NCI-H187 (cell line): Measurements from ENCODE around the gene LHFPL6.

Source experiments
- DNase-seq, 2 experiments: peaks; one replicate each; lab custom pipeline; 2025; lab: John Stamatoyannopoulos, UW

The LHFPL6 gene

GRCh38 chr13:39590466-39591036 lies 12.4 kb downstream of the LHFPL6 start:
- DNase-seq, result no peak

DNA sequence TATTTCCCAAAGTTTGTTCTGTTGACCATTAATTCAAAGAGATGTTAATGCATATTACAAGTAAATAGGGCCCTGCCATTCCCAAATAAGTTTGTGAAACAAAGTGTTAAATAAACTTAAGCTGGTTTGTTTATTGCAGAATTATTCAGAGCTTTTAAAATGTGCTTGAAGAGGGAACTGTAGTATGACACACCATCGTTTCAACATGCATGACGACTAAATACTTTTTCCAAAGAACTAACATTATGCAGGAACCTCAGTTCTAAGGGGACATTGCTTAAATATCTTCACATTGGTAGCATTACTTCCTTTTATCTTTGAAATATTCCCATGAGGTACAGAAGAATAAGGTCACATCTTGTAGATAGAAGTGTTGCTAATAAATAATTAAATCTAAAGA lies 14.6 kb downstream of the LHFPL6 start:
- no peak for DNase-seq

- DNase-seq, result no peak
Measured at GRCh38 chr13:39587939-39588338, 15.1 kb downstream of the LHFPL6 start.

DNA sequence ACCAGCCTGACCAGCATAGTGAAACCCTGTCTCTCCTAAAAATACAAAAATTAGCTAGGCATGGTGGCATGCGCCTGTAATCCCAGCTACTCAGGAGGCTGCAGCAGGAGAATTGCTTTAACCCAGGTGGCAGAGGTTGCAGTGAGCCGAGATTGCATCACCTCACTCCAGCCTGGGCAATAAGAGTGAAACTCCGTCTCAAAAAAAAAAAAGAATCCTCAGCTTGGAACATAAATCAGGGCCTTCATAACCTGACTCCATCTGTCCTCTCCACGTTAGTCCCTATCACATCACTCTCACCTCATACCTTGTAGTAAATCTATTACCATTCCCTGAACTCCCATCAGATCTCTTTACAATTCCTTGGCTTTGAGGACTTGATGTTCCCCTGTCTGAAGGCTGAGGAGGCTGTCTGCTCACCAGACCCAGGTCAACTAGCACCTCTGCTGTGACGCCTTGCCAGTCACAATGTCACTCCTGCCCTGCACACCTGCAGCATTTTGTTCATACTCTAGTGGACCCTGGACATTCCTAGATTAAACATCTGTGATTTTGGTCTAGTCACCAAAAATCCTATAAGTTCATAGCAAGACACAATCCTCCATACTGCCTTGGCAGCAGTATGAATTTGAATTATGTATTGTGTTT lies 15.9 kb downstream of the LHFPL6 start:
- no peak for DNase-seq

DNA sequence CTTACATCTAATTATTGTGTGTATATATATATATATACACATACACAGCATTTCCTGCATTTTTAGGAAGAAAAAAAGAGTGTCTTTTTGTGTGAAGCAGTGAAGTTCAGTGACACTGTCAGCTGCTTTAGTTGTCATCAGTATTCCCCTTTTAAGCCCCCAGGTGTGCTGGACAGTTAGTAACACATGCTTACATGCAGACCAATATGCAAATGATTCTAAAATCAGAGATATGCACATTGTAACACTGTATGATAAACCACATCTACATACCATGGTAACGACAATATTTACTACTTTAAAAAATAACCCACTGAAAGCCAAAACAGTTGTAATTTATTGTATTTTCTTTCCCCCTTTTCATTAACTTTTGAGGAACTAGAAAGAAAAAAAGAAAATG lies 16.8 kb downstream of the LHFPL6 start:
- DNase-seq, result no peak

GRCh38 chr13:39585219-39585618 lies 17.8 kb downstream of the LHFPL6 start:
- no peak for DNase-seq

DNA sequence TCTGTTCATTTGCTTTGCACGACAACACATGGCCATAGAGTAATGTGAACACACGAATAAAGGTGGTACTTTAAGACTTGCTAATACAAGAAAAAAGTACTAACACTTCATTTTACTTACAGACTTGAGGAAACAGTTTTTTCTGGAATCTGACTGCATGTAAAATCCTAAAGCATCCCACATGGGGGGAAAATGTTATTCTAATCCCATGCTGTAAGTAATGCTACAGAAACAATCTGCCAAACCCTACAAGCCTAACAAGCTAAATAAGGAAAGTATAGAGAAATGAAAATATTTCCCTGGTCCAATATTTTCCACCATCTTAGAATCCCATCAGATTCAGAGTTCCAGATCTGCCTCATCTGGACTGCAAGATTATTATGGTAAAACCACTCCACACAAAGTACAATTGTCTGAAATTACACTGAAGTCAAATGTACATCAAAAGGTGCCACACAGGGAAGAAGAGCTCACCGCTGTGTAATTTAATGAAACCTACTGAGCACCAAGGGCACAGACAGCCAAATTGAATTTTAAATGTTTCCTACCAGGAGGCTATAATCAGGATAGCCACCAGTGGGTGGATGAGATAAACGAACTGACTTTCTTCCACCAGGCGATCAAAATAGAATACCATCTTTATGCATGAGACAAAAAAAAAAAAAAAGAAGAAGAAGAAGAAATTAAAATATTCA lies 22.0 kb downstream of the LHFPL6 start:
- no peak for DNase-seq

- DNase-seq, result no peak
Measured at GRCh38 chr13:39578821-39579291, 24.1 kb downstream of the LHFPL6 start.

- no peak for DNase-seq
Measured at GRCh38 chr13:39577838-39578491, 25.0 kb downstream of the LHFPL6 start.

- DNase-seq, result no peak
Measured at GRCh38 chr13:39577203-39577602, 25.8 kb downstream of the LHFPL6 start.

- DNase-seq, result no peak
Measured at GRCh38 chr13:39575641-39576238, 27.3 kb downstream of the LHFPL6 start.

GRCh38 chr13:39571502-39572092 lies 31.4 kb downstream of the LHFPL6 start:
- no peak for DNase-seq

DNA sequence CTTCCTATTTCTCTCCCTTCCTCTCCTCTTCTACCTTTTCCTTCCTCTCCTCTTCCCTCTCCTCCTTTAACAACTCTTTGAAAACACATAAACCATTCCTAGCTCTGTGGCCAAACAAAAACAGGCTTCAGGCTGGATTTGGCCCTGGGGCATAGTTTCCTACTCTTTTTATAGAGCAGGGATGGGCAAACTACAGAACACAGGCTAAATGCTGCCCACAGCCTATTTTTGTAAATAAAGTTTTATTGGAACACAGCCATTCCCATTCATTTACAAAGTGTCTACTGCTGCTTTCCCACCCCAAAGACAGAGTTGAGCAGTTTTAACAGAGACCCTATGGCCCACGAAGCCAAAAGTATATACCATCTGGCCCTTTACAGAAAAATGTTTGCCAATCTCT lies 35.4 kb downstream of the LHFPL6 start:
- DNase-seq, result no peak

DNA sequence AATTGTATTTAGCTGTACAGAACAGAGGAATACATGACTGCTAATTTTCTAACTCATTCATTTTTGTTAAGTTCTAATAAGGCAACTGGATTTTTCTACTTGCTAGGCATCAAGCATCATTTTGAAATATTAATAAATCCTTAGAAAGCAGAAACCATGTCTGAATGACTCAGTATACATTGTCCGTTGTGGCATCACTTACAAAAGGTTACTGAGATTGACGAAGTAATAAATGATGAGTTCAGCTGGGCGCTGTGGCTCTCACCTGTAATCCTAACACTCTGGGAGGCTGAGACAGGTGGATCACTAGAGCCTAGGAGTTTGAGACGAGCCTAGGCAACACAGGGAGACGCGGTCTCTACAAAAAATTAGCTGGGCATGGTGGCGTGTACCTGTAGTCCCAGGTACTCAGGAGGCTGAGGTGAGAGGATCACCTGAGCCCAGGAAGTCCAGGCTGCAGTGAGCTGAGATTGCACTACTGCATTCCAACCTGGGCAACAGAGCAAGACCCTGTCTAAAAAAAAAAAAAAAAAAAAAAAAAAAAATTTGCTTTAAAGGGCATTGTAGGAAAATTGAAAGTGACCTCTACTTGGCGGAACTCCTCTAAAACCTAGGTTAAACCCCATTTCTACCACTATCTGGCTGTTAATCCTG lies 36.6 kb downstream of the LHFPL6 start:
- no peak for DNase-seq

DNA sequence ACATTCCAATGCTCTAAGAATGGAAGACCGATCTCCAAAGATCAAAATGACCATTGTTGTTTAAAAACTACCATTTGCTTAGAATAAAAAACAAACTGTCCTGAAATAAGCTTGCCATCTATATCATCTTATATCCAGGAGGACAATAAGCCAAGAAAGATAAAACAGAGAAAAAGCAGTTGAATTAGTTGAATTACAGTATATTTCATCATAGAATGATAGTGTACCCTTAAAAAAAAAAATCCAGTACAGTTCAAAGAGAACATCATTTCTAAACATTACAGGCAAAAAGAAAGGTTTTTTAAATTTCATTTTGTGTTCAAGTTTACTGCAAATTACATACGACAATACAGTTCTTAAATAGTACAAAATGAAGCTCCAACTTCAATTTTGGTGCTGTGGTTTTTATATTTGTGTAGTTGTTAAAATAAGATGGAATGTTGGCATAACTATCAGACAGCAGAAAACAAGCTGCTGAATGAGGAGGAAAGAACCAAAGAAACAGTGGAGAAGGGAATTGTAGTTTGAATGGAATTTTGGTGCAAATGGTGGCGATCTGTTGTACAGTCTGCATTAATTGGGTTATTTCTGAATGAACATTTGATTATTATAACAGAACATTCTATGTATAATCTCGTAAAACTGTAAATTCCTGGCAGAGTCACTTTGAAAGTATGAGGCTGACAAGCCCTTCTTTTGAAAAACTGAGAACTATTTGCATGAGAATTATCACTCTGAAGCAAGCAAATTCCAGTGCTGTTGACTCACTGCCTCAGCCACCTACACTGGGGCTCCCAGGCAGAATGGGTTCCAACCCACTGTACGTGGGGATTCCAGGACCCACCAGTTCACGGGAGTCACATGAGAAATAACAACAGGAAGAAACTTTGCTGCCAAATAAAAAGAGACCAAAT lies 37.7 kb downstream of the LHFPL6 start:
- no peak for DNase-seq

- no peak for DNase-seq
Measured at GRCh38 chr13:39563470-39563735, 39.6 kb downstream of the LHFPL6 start.

GRCh38 chr13:39561971-39562370 lies 41.0 kb downstream of the LHFPL6 start:
- no peak for DNase-seq

- DNase-seq, result no peak
Measured at GRCh38 chr13:39559847-39560246, 43.1 kb downstream of the LHFPL6 start.

DNA sequence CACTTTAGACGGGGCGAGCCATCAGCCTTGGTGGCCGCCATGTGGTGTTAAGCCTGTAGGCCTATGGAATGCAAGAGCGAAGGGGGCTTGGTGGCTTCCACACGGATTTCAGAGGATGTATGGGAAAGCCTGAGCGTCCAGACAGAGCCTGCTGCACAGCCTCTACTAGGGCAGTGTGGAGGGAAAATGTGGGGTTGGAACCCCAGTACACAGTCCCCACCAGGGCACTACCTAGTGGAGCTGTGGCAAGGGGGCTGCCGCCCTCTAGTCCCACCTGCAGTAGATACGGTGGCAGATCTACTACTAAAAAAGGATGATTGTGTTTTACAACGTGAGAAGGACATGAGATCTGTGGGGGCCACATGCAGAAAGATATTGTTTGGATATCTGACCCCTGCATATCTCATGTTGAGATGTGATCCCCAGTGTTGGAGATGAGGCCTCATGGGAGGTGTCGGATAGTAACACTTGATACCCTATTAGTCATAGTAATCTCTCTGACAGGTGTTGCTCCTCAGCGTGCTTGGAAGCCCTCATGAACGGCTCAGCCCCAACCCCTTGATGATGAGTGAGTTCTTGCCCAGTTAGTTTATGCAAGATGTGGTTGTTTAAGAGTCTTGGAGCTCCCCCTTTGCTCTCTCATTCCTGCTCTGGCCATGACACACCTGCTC lies 45.6 kb downstream of the LHFPL6 start:
- no peak for DNase-seq

DNA sequence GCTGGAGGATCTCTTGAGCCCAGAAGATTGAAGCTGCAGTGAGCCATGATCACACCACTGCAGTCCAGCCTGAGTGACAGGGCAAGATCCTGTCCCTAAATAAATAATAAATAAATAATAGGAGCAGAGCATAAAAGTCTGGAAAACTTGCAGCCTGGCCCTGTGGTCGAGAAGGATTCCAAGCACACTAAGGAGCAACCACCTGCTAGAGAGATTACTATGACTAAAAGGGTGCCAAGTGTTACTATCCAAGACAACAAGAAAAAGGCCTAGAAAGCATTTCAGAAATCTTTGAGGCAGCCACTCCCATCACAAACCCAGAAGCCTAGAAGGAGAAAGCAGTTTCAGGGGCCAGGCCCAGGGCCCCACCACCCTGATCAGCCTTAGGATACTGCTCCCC lies 46.1 kb downstream of the LHFPL6 start:
- no peak for DNase-seq
